Loucy (cell line): ENCODE results near the gene BIRC3.

Experiments
- H2AFZ ChIP-seq: fragments of 200-600 bp; sonication (generic); 2 replicates; pipeline ENCODE4 v1.6.0; 2016; ENCODE audit warnings: antibody characterized with exemption, mild to moderate bottlenecking, low read length, moderate library complexity
- H3F3A ChIP-seq: fragments of 200-600 bp; 2 replicates; pipeline ENCODE4 v1.6.0; 2016; ENCODE audit warnings: antibody characterized with exemption, low read depth, mild to moderate bottlenecking
- H3K27me3 ChIP-seq: fragments of 200-600 bp; sonication (generic); 2 replicates; pipeline ENCODE4 v1.6.1; 2014; ENCODE audit warnings: low read length, mild to moderate bottlenecking; ENCODE audit not compliant: insufficient read depth, poor library complexity, severe bottlenecking
- H3K36me3 ChIP-seq: fragments of 200-600 bp; sonication (generic); 2 replicates; pipeline ENCODE4 v1.6.1; 2016; ENCODE audit warnings: low read length; ENCODE audit not compliant: insufficient read depth
- H3K4me1 ChIP-seq: fragments of 200-600 bp; sonication (generic); 2 replicates; pipeline ENCODE4 v1.5.1; 2014; ENCODE audit warnings: low read length, mild to moderate bottlenecking; ENCODE audit not compliant: insufficient read depth, poor library complexity, severe bottlenecking
- H3K4me2 ChIP-seq: fragments of 200-600 bp; sonication (generic); 2 replicates; pipeline ENCODE4 v1.6.0; 2014; ENCODE audit warnings: antibody characterized with exemption, low read length, low read depth, mild to moderate bottlenecking; ENCODE audit not compliant: poor library complexity, severe bottlenecking
- H3K4me3 ChIP-seq: fragments of 200-600 bp; sonication (generic); 2 replicates; pipeline ENCODE4 v1.5.1; 2014; ENCODE audit warnings: low read length, mild to moderate bottlenecking, mixed read lengths; ENCODE audit not compliant: poor library complexity, severe bottlenecking
- H3K79me2 ChIP-seq: fragments of 200-600 bp; sonication (generic); 2 replicates; pipeline ENCODE4 v1.6.1; 2014; ENCODE audit warnings: low read length; ENCODE audit not compliant: insufficient read depth
- H3K9ac ChIP-seq: fragments of 200-600 bp; sonication (generic); 2 replicates; pipeline ENCODE4 v1.6.0; 2014; ENCODE audit warnings: mild to moderate bottlenecking, low read depth, low read length, moderate library complexity; ENCODE audit not compliant: poor library complexity, severe bottlenecking
- H3K9me2 ChIP-seq: fragments of 200-600 bp; sonication (generic); replicated peaks from 2 replicates; pipeline ENCODE4 v1.6.1; 2016; ENCODE audit warnings: low read depth, low read length, mixed read lengths
- H3K9me3 ChIP-seq: fragments of 200-600 bp; sonication (generic); 2 replicates; pipeline ENCODE4 v1.6.1; 2014; ENCODE audit warnings: mild to moderate bottlenecking, antibody characterized with exemption, low read length, low read depth; ENCODE audit not compliant: insufficient read depth
- H4K20me1 ChIP-seq: fragments of 200-600 bp; sonication (generic); 2 replicates; pipeline ENCODE4 v1.6.0; 2014; ENCODE audit warnings: antibody characterized with exemption, low read length, mild to moderate bottlenecking; ENCODE audit not compliant: insufficient read depth, poor library complexity, severe bottlenecking
- EZH2phosphoT487 ChIP-seq: fragments of 200-600 bp; IDR thresholded peaks from 2 replicates; pipeline ENCODE4 v1.6.1; 2018; ENCODE audit warnings: antibody characterized with exemption, mild to moderate bottlenecking, moderate library complexity, borderline replicate concordance
- TF ChIP-seq, protein P1 (sequence below): fragments of 200-600 bp; sonication (generic); conservative IDR thresholded peaks from 2 replicates; pipeline ENCODE4 v1.5.1; 2014; ENCODE audit warnings: mild to moderate bottlenecking, antibody characterized with exemption, low read length

BIRC3 gene

DNA sequence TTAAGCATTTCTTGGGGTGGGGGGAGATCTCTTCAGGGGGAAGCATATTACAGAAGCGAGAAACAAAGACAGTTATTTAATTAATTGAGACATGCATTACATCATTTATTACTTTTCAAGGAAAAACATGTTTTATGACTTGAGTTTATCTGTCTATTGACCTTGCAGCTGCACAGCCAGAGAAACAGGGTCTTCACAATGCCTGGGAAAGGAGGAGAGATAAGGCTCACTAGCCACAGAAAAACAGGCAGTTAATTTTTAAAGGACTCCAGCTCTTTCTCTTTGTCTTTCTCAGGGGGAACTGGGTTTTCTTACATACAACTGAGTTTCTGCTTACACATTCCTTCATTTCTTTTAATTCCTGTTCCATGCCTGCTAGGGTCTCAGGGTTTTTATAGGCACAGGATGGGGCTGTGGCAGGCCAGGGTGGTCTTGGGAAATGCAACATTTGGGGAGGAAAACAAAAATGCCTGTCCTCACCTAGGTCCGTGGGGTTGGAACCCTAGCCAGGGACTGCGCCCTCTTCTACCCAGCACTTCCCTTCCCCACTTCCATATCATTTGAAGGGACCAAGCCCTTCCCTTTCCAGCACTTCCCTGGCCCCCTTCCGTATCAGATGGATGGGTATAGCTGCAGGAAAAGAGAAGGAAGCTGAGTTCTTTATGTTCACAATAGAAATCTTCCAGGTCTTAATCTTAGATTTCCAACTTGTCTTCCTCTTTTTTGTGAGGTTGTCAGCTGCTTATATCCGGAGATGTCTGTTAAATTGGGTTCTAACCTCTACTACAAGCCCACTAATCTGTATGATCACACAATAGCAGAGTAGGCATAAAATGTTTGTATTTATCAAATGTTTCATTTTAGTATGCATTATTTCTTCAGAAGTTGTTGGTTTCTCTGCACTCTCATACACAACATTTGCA is 68.1 kb downstream of the BIRC3 start:
- no peaks in the 10 kb centered on the region for H3K79me2 ChIP-seq
- no peaks in the 10 kb centered on the region for H3K9me2 ChIP-seq
- H3K4me1 ChIP-seq, result peaks cover 21% of the 10 kb centered on the region
- no peaks in the 10 kb centered on the region for H3K27me3 ChIP-seq
- peak overlapping the region; percentile 40 for H3K9ac ChIP-seq
- no peak for TF ChIP-seq EZH2phosphoT487
- TF ChIP-seq, protein P1, sequence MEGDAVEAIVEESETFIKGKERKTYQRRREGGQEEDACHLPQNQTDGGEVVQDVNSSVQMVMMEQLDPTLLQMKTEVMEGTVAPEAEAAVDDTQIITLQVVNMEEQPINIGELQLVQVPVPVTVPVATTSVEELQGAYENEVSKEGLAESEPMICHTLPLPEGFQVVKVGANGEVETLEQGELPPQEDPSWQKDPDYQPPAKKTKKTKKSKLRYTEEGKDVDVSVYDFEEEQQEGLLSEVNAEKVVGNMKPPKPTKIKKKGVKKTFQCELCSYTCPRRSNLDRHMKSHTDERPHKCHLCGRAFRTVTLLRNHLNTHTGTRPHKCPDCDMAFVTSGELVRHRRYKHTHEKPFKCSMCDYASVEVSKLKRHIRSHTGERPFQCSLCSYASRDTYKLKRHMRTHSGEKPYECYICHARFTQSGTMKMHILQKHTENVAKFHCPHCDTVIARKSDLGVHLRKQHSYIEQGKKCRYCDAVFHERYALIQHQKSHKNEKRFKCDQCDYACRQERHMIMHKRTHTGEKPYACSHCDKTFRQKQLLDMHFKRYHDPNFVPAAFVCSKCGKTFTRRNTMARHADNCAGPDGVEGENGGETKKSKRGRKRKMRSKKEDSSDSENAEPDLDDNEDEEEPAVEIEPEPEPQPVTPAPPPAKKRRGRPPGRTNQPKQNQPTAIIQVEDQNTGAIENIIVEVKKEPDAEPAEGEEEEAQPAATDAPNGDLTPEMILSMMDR, result no peak
- H2AFZ ChIP-seq, result no peak overlapping the region
- peaks cover 20% of the 10 kb centered on the region; the same call in 1 of the 2 replicates for H3K36me3 ChIP-seq
- H3K4me2 ChIP-seq, result peak overlapping the region; percentile 36
- H4K20me1 ChIP-seq, result no peaks in the 10 kb centered on the region
- no peak overlapping the region for H3K4me3 ChIP-seq
- H3K9me3 ChIP-seq, result no peaks in the 10 kb centered on the region; the same call in 1 of the 2 replicates
- no peaks in the 10 kb centered on the region for H3F3A ChIP-seq

DNA sequence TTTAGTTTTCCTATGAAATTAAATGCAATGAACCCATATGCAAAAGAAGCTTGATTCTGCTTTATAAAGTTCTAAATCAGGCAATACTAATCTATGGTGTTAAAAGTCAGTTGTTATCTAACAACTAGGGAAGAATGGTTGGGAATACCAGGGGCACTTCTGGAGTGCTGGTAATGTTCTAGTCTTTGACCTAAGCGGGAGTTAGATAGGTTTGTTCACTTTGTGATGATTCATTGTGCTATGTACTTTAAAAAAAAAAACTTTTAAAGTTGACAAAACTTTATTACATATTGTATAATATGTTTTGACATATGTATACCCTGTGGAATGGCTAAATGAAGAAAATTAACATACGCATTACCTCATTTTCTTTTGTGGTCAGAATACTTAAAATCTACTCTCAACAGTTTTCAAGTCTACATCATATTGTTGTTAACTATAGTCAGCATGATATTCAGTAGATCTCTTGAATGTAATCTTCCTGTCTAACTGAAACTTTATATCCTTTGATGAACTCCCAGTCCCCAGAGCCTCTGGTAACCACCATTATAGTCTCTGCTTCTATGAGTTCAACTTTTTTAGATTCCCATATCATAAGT is 69.0 kb downstream of the BIRC3 start:
- Histone ChIP-seq H3K4me1 (peaks cover 21% of the 10 kb centered on the region), H3K27me3 (no peaks in the 10 kb centered on the region), H3K9me3 (no peaks in the 10 kb centered on the region; the same call in 1 of the 2 replicates), H2AFZ (no peak overlapping the region), H4K20me1 (no peaks in the 10 kb centered on the region), H3K4me3 (no peak overlapping the region), H3K9me2 (no peaks in the 10 kb centered on the region), H3K4me2 (peak overlapping the region; percentile 36), H3K79me2 (no peaks in the 10 kb centered on the region), H3K36me3 (peaks cover 13% of the 10 kb centered on the region; the same call in 1 of the 2 replicates), H3F3A (no peaks in the 10 kb centered on the region), H3K9ac (no peak overlapping the region)
- TF ChIP-seq EZH2phosphoT487, result no peak
- TF ChIP-seq, protein P1, result no peak

DNA sequence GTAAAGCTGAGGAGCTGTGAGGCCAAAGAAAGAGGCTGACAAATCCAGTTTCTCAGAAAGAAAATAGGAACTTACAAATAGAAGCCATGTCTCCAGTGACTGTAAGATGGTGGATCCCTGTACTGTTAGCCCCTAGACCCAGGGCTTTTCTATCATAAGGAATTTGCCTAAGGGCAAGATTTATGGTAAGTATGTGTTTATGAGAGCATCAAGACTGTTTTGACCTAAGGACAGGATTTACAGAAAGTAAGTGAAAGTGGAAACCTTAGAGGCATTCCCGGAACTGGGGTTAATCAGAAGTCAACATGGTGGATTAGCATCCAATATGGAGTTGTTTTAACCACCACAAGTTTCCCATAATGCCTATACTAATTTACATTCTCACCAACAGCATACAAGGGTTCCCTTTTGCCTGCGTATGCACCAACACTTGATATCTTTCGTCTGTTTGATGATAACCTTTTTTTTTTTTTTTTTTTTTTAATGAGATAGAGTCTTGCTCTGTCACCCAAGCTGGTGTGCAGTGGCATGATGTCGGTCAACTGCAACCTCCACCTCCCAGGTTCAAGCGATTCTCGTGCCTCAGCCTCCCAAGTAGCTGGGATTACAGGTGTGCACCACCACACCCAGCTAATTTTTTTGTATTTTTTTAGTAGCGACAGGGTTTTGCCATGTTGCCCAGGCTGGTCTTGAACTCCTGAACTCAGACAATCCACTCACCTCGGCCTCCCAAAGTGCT is 69.9 kb downstream of the BIRC3 start:
- Histone ChIP-seq H3K79me2 (no peaks in the 10 kb centered on the region), H3K9ac (no peak overlapping the region), H3K4me2 (peak overlapping the region; percentile 36), H3F3A (no peaks in the 10 kb centered on the region), H3K27me3 (no peaks in the 10 kb centered on the region), H3K9me3 (no peaks in the 10 kb centered on the region; the same call in 1 of the 2 replicates), H3K9me2 (no peaks in the 10 kb centered on the region), H3K36me3 (0 out of 2 replicates have a peak, but pooled peaks cover 6% of the 10 kb centered on the region), H2AFZ (no peak overlapping the region), H3K4me1 (peaks cover 21% of the 10 kb centered on the region), H4K20me1 (no peaks in the 10 kb centered on the region), H3K4me3 (no peak overlapping the region)
- TF ChIP-seq, protein P1, result no peak
- TF ChIP-seq EZH2phosphoT487, result no peak
